Adrenal gland (tissue), 5 donors: Measurements from ENCODE around the gene CCNI2.

Source experiments
- CTCF ChIP-seq, 6 experiments: fragments of 450-650 bp in 4 of 6; fragments of 200-600 bp in 2 of 6; sonication (generic) in 1 of 6; IDR thresholded peaks; 1 replicate in 5 of 6; 2 replicates in 1 of 6; pipeline versions ENCODE4 v1.5.1 to v1.8.0; 2016 to 2021; ENCODE audit warnings: antibody characterized with exemption in 6 of 6, mild to moderate bottlenecking in 2 of 6, moderate library complexity in 1 of 6
- POLR2A ChIP-seq, 2 donors: fragments of 450-650 bp; IDR thresholded peaks; one replicate each; pipeline ENCODE4 v1.6.1; 2017; ENCODE audit warnings: antibody characterized with exemption in 2 of 2, mild to moderate bottlenecking in 2 of 2, moderate library complexity in 1 of 2
- donor health status: DM: no; HTN: no; CAD: no.

- no peak for TF ChIP-seq POLR2A (IDR thresholded peaks at IDR 0.05)
- no peak for TF ChIP-seq CTCF (IDR thresholded peaks at IDR 0.05)
Observed at GRCh38 chr5:132773114-132773513, 25.9 kb downstream of the CCNI2 start.
